GM13976 (cell line): ENCODE measurements around the gene TFAP2A.

ENCODE experiments used
- DNase-seq: peaks from one replicate; pipeline ENCODE4 v3.0.0; 2012; ENCODE audit warnings: low spot score
- CTCF ChIP-seq: IDR thresholded peaks from 2 replicates; pipeline ENCODE4 v1.5.1; 2012; ENCODE audit warnings: borderline replicate concordance, mild to moderate bottlenecking; ENCODE audit not compliant: insufficient read depth; ENCODE audit errors: extremely low read depth, missing control alignments, control extremely low read depth
- in situ Hi-C: fragments of 300-500 bp; cut with MboI; formaldehyde crosslinking; loops from one replicate; pipeline ENCODE4 v1.12.0; 2022; ENCODE audit warnings: low sequenced_read_pairs, mixed read lengths, inconsistent platforms; ENCODE audit not compliant: unreplicated experiment

TFAP2A gene

GRCh38 chr6:10382322-10382721 is 32.6 kb downstream of the TFAP2A start:
- in situ Hi-C loops, result no loop called here
- TF ChIP-seq CTCF, result no peak
- no peak for DNase-seq

- in situ Hi-C loops, result no loop called here
Observed at GRCh38 chr6:10381830-10382208, 33.1 kb downstream of the TFAP2A start.

GRCh38 chr6:10381133-10381829 is 33.6 kb downstream of the TFAP2A start:
- in situ Hi-C loops, result no loop called here
- TF ChIP-seq CTCF, result peak; percentile 9
- peak; percentile 69 for DNase-seq

More at GRCh38 chr6:10381830-10382208, 33.1 kb downstream of the TFAP2A start:
- TF ChIP-seq CTCF, result no peak
- DNase-seq, result no peak

- in situ Hi-C loops, result no loop called here
- DNase-seq, result no peak
- no peak for TF ChIP-seq CTCF
Observed at GRCh38 chr6:10375391-10375969, 39.4 kb downstream of the TFAP2A start.

- in situ Hi-C loops, result no loop called here
- DNase-seq, result no peak
- TF ChIP-seq CTCF, result no peak
Observed at GRCh38 chr6:10373642-10374359, 41.1 kb downstream of the TFAP2A start.

GRCh38 chr6:10369896-10370295 is 45.0 kb downstream of the TFAP2A start:
- TF ChIP-seq CTCF, result no peak
- in situ Hi-C loops, result no loop called here
- no peak for DNase-seq
